ENCODE measurements around the gene RALA. TPM values are rescaled to one million over a fixed set of nuclear protein-coding genes. Genes with fewer than 3 reads are reported as not detected.
A peak's percentile ranks its signal among the peaks of the same experiment; 100 is the strongest.

The RALA gene
- total RNA-seq, 1 donor from 2014 or later = 59.5 TPM

DNA sequence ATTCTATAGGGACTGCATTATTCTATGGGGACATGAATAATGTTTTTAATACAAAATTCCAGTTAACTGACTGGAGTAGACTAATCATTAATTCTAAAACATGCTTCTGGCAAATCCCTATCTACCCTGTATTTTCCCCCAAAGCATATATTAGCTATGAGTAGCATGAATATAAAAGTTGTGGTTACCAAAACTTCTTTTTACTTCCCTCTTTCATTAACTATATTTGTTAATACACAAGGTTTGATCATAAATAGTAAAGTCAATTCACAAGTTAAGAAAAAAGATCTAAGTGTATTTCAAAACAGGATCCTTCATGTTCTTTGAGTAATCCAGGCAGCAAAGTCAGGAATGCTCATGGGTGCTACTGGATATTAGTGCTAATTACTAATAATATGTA is 2.9 kb upstream of the RALA start:
- Mint-ChIP-seq H3K27ac (no peak overlapping the region), H3K9me3 (no peaks in the 10 kb centered on the region), H3K4me1 (peaks cover 23% of the 10 kb centered on the region), H3K27me3 (ENCODE audit: insufficient read depth, low read depth) (peaks cover 2% of the 10 kb centered on the region), H3K36me3 (peaks cover 2% of the 10 kb centered on the region), H3K4me3 (no peak overlapping the region)
- TF ChIP-seq, protein P1, sequence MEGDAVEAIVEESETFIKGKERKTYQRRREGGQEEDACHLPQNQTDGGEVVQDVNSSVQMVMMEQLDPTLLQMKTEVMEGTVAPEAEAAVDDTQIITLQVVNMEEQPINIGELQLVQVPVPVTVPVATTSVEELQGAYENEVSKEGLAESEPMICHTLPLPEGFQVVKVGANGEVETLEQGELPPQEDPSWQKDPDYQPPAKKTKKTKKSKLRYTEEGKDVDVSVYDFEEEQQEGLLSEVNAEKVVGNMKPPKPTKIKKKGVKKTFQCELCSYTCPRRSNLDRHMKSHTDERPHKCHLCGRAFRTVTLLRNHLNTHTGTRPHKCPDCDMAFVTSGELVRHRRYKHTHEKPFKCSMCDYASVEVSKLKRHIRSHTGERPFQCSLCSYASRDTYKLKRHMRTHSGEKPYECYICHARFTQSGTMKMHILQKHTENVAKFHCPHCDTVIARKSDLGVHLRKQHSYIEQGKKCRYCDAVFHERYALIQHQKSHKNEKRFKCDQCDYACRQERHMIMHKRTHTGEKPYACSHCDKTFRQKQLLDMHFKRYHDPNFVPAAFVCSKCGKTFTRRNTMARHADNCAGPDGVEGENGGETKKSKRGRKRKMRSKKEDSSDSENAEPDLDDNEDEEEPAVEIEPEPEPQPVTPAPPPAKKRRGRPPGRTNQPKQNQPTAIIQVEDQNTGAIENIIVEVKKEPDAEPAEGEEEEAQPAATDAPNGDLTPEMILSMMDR (IDR thresholded peaks at IDR 0.05) = no peak
- TF ChIP-seq EZH2phosphoT487 (IDR thresholded peaks at IDR 0.05) (no peak), EZH2 (IDR thresholded peaks at IDR 0.05) (no peak)
- no peak overlapping the region for H3K9ac ChIP-seq
- no peak overlapping the region for H2AFZ ChIP-seq (replicated peaks)
- H3K9me3 ChIP-seq (ENCODE audit: low read depth) = no peaks in the 10 kb centered on the region
- no peak overlapping the region for H3K4me3 ChIP-seq
- H3K27me3 ChIP-seq = no peaks in the 10 kb centered on the region
- H4K20me1 ChIP-seq (ENCODE audit: low read depth) = peaks cover 17% of the 10 kb centered on the region
- peaks cover 20% of the 10 kb centered on the region for H3K4me1 ChIP-seq
- no peak for DNase-seq (ENCODE audit: low spot score)
- no peak overlapping the region for H3K27ac ChIP-seq
- no peaks in the 10 kb centered on the region for H3K36me3 ChIP-seq
- H3K79me2 ChIP-seq (ENCODE audit: low read depth) = peaks cover 34% of the 10 kb centered on the region
- H3K4me2 ChIP-seq = no peak overlapping the region
- H3F3A ChIP-seq (ENCODE audit: low read depth) = peaks cover 18% of the 10 kb centered on the region

DNA sequence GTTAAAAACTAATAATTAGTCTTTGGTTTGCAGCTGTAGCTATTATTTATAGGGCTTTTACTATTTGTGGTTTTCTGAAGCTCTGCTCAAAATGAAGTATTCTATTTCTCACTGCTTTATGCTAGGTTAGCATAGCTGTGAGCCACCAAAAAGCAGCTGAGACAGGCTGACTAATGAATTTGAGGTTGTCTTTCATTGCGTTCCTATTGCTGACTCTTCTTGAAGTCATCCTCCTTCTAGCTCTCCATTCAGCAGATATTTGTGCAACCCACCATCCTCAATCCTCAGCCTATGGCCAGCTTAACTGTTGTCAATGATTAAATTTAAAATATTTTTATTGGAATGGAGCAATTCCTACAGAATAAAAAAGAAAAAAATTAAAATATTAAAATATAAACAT is 2.1 kb upstream of the RALA start:
- no peak overlapping the region for H3K27ac Mint-ChIP-seq
- H3K4me1 ChIP-seq = peaks cover 25% of the 10 kb centered on the region
- H3K9me3 Mint-ChIP-seq = no peaks in the 10 kb centered on the region
- H3K27ac ChIP-seq = no peak overlapping the region
- no peak overlapping the region for H3K4me2 ChIP-seq
- H4K20me1 ChIP-seq (ENCODE audit: low read depth) = peaks cover 24% of the 10 kb centered on the region
- TF ChIP-seq EZH2 (IDR thresholded peaks at IDR 0.05) = no peak
- TF ChIP-seq, protein P1 (IDR thresholded peaks at IDR 0.05) = no peak
- TF ChIP-seq EZH2phosphoT487 (IDR thresholded peaks at IDR 0.05) = no peak
- peaks cover 41% of the 10 kb centered on the region for H3K79me2 ChIP-seq (ENCODE audit: low read depth)
- peaks cover 27% of the 10 kb centered on the region for H3K4me1 Mint-ChIP-seq
- H3F3A ChIP-seq (ENCODE audit: low read depth) = peaks cover 18% of the 10 kb centered on the region
- no peak overlapping the region for H3K4me3 Mint-ChIP-seq
- no peak overlapping the region for H2AFZ ChIP-seq (replicated peaks)
- H3K27me3 Mint-ChIP-seq (ENCODE audit: insufficient read depth, low read depth) = peaks cover 2% of the 10 kb centered on the region
- no peak overlapping the region for H3K9ac ChIP-seq
- H3K27me3 ChIP-seq = no peaks in the 10 kb centered on the region
- H3K4me3 ChIP-seq = no peak overlapping the region
- no peaks in the 10 kb centered on the region for H3K36me3 ChIP-seq
- H3K9me3 ChIP-seq (ENCODE audit: low read depth) = no peaks in the 10 kb centered on the region
- H3K36me3 Mint-ChIP-seq = peaks cover 2% of the 10 kb centered on the region
- DNase-seq (ENCODE audit: low spot score) = no peak

DNA sequence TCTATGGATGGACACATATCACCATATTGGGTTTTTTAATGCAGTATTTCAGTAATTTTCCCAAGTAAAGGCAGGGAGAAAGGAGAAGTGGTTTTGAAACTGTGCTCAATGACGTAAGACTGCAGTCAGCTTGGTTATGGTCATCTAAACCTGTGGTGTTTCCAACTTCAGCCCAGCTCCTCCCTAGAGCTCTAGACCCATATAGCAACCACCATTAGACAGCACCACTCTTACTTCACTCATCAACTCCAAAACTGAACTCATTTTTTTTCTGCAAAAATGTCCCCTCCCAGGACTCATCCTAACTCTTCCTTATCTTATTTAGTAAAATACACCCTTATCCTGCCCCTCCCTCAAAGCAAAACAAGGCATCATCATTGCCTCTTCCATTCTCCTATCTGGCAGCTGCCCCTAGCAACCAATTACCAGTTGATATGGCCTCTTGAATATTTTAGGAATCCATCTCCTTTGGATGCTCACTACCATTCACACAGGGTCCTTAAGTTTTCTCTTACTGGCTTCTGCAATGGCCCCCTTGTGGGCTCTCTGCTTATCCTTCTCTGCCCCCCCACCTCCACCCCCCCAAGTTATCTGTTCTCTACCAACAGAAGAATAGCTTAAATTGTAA is 1.5 kb upstream of the RALA start:
- Histone ChIP-seq H3K4me3 (peak overlapping the region; percentile 86), H3K27ac (no peak overlapping the region), H3F3A (ENCODE audit: low read depth) (peaks cover 18% of the 10 kb centered on the region), H3K36me3 (no peaks in the 10 kb centered on the region), H3K79me2 (ENCODE audit: low read depth) (peaks cover 48% of the 10 kb centered on the region), H2AFZ (replicated peaks) (no peak overlapping the region), H3K4me1 (peaks cover 29% of the 10 kb centered on the region), H3K9ac (no peak overlapping the region), H3K4me2 (peak overlapping the region; percentile 91), H3K27me3 (no peaks in the 10 kb centered on the region), H3K9me3 (ENCODE audit: low read depth) (no peaks in the 10 kb centered on the region), H4K20me1 (ENCODE audit: low read depth) (peaks cover 29% of the 10 kb centered on the region)
- no peak for DNase-seq (ENCODE audit: low spot score)
- H3K9me3 Mint-ChIP-seq = no peaks in the 10 kb centered on the region
- peak overlapping the region; percentile 93 for H3K4me3 Mint-ChIP-seq
- H3K4me1 Mint-ChIP-seq = peaks cover 31% of the 10 kb centered on the region
- H3K27ac Mint-ChIP-seq = peak overlapping the region; percentile 47
- peaks cover 2% of the 10 kb centered on the region for H3K27me3 Mint-ChIP-seq (ENCODE audit: insufficient read depth, low read depth)
- peaks cover 2% of the 10 kb centered on the region for H3K36me3 Mint-ChIP-seq
- TF ChIP-seq EZH2phosphoT487 (IDR thresholded peaks at IDR 0.05) (no peak), EZH2 (IDR thresholded peaks at IDR 0.05) (no peak)
- TF ChIP-seq, protein P1 (IDR thresholded peaks at IDR 0.05) = no peak
